A673 (cell line): ENCODE data around the gene ACYP2. TPM values are rescaled to one million over a fixed set of nuclear protein-coding genes. Genes with fewer than 3 reads are reported as not detected.

Source experiments
- BruUV-seq: library from RNA; stranded (reverse); fragments of 400-500 nt; replicated peaks from 2 replicates; lab custom pipeline; 2021; lab: Mats Ljungman, UMichigan
- CTCF ChIA-PET: fragments of 300-600 bp; sonication (Branson Sonifier 250); formaldehyde crosslinking; loops from one replicate; lab custom pipeline; 2022; ENCODE audit warnings: antibody characterized with exemption; lab: Charles Lee
- POLR2A ChIA-PET: fragments of 300-600 bp; sonication (Branson Sonifier 250); formaldehyde crosslinking; loops from one replicate; lab custom pipeline; 2022; ENCODE audit warnings: antibody characterized with exemption; ENCODE audit not compliant: low non-redundant PET; lab: Charles Lee
- DNase-seq: peaks from one replicate; pipeline ENCODE4 v3.0.0-alpha.2; 2015; ENCODE audit warnings: low spot score
- H3K27ac ChIP-seq: fragments of 200-600 bp; sonication (generic); 2 replicates; pipeline ENCODE4 v1.5.1; 2016; ENCODE audit warnings: mixed run types, low read depth, mild to moderate bottlenecking, mixed read lengths, antibody characterized with exemption, low read length; ENCODE audit not compliant: poor library complexity, severe bottlenecking
- H3K27me3 ChIP-seq: fragments of 200-600 bp; sonication (generic); replicated peaks from 2 replicates; pipeline ENCODE4 v1.6.1; 2017; ENCODE audit warnings: mixed run types, low read depth, mild to moderate bottlenecking, mixed read lengths, antibody characterized with exemption, low read length; ENCODE audit not compliant: insufficient read depth, poor library complexity
- H3K36me3 ChIP-seq: fragments of 200-600 bp; sonication (generic); 2 replicates; pipeline ENCODE4 v1.6.1; 2016; ENCODE audit warnings: mixed run types, mild to moderate bottlenecking, mixed read lengths, antibody characterized with exemption, low read length; ENCODE audit not compliant: insufficient read depth, poor library complexity, severe bottlenecking
- H3K4me1 ChIP-seq: fragments of 200-600 bp; sonication (generic); 2 replicates; pipeline ENCODE4 v1.6.1; 2017; ENCODE audit warnings: mixed run types, mild to moderate bottlenecking, mixed read lengths, antibody characterized with exemption, low read length; ENCODE audit not compliant: insufficient read depth, poor library complexity, severe bottlenecking
- H3K4me3 ChIP-seq: fragments of 200-600 bp; sonication (generic); 2 replicates; pipeline ENCODE4 v1.5.1; 2016; ENCODE audit warnings: low read depth, mixed run types, mild to moderate bottlenecking, mixed read lengths, low read length; ENCODE audit not compliant: poor library complexity, severe bottlenecking
- H3K9me3 ChIP-seq: fragments of 200-600 bp; sonication (generic); 2 replicates; pipeline ENCODE4 v1.6.1; 2016; ENCODE audit warnings: mixed run types, low read depth, mild to moderate bottlenecking, mixed read lengths, antibody characterized with exemption, low read length; ENCODE audit not compliant: poor library complexity, severe bottlenecking
- EZH2 ChIP-seq: fragments of 200-600 bp; sonication (generic); IDR thresholded peaks from 2 replicates; pipeline ENCODE4 v1.6.1; 2017; ENCODE audit warnings: borderline replicate concordance, low read depth, mild to moderate bottlenecking, mixed read lengths, antibody characterized with exemption, low read length; ENCODE audit not compliant: poor library complexity, severe bottlenecking
- intact Hi-C: fragments of 100-400 bp; cut with micrococcal nuclease; formaldehyde crosslinking; loops from one replicate; pipeline ENCODE4 v1.10.0; 2022; ENCODE audit not compliant: unreplicated experiment
- total RNA-seq: library from RNA; stranded (reverse); gene quantifications from 2 replicates; pipeline ENCODE4 v1.2.3, GENCODE V29; 2021
- TF ChIP-seq, protein P1 (sequence below): fragments of 300-800, 200-600 bp; sonication (generic); conservative IDR thresholded peaks from 2 replicates; pipeline ENCODE4 v1.5.1; 2017; ENCODE audit warnings: low read depth, mild to moderate bottlenecking, antibody characterized with exemption, low read length, moderate library complexity, mixed read lengths

ACYP2 gene
- total RNA-seq, 1 experiment from 2014 or later, result 10.1 TPM

DNA sequence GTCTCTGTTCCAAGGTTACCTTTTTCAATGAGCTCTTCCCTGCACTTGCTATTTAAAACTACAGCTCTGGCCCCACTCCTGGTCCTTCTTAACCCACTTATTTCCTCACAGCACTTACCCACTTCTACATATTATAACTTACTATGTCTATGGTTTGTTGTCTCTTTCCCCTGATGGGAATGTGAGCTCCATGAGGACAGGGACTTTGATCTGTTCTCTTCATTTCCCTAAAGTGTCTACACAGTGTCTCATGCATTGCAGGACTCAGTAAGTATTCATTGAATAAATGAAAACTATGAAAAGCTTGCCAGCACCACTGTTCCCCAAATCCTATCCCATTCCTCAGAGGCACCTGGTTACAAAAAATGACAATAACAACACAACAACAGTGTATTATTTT lies 18.3 kb upstream of the ACYP2 start:
- H3K27ac ChIP-seq, result no peak overlapping the region
- H3K36me3 ChIP-seq, result no peaks in the 10 kb centered on the region
- no TSS peak for BruUV-seq
- H3K4me3 ChIP-seq, result no peak overlapping the region
- DNase-seq, result no peak
- H3K4me1 ChIP-seq, result no peaks in the 10 kb centered on the region
- POLR2A ChIA-PET, result no interaction called here
- TF ChIP-seq, protein P1, sequence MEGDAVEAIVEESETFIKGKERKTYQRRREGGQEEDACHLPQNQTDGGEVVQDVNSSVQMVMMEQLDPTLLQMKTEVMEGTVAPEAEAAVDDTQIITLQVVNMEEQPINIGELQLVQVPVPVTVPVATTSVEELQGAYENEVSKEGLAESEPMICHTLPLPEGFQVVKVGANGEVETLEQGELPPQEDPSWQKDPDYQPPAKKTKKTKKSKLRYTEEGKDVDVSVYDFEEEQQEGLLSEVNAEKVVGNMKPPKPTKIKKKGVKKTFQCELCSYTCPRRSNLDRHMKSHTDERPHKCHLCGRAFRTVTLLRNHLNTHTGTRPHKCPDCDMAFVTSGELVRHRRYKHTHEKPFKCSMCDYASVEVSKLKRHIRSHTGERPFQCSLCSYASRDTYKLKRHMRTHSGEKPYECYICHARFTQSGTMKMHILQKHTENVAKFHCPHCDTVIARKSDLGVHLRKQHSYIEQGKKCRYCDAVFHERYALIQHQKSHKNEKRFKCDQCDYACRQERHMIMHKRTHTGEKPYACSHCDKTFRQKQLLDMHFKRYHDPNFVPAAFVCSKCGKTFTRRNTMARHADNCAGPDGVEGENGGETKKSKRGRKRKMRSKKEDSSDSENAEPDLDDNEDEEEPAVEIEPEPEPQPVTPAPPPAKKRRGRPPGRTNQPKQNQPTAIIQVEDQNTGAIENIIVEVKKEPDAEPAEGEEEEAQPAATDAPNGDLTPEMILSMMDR, result no peak
- TF ChIP-seq EZH2, result no peak
- intact Hi-C loops, result no loop called here
- CTCF ChIA-PET, result interaction anchor here (0.9 kb wide), 1 partner anchor 9 kb away, joined by 3 read pairs; no protein-coding TSS in a partner anchor
- H3K9me3 ChIP-seq, result no peaks in the 10 kb centered on the region
- no peaks in the 10 kb centered on the region for H3K27me3 ChIP-seq

DNA sequence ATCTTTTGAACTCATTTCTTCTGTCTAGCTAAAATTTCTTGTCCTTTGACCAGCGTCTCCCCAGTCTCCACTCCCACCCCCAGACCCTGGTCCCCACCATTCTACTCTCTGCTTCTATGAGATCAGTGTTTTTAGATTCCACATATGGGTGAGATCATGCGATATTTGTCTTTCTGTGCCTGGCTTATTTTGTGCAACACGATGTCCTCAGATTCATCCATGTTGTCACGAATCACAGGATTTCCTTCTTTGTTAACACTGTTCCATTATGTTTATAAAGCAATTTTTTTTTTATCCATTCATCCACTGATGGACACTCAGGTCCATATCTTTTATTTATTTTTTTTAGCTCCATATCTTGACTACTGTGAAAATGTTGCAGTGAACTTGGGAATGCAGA lies 16.0 kb upstream of the ACYP2 start:
- CTCF ChIA-PET, result no interaction called here
- intact Hi-C loops, result no loop called here
- POLR2A ChIA-PET, result no interaction called here
- TF ChIP-seq EZH2, result no peak
- TF ChIP-seq, protein P1, result no peak
- no peak overlapping the region for H3K27ac ChIP-seq
- no peak for DNase-seq
- no peaks in the 10 kb centered on the region for H3K4me1 ChIP-seq
- BruUV-seq, result no TSS peak
- H3K27me3 ChIP-seq, result no peaks in the 10 kb centered on the region
- H3K9me3 ChIP-seq, result no peaks in the 10 kb centered on the region
- no peaks in the 10 kb centered on the region for H3K36me3 ChIP-seq
- no peak overlapping the region for H3K4me3 ChIP-seq

DNA sequence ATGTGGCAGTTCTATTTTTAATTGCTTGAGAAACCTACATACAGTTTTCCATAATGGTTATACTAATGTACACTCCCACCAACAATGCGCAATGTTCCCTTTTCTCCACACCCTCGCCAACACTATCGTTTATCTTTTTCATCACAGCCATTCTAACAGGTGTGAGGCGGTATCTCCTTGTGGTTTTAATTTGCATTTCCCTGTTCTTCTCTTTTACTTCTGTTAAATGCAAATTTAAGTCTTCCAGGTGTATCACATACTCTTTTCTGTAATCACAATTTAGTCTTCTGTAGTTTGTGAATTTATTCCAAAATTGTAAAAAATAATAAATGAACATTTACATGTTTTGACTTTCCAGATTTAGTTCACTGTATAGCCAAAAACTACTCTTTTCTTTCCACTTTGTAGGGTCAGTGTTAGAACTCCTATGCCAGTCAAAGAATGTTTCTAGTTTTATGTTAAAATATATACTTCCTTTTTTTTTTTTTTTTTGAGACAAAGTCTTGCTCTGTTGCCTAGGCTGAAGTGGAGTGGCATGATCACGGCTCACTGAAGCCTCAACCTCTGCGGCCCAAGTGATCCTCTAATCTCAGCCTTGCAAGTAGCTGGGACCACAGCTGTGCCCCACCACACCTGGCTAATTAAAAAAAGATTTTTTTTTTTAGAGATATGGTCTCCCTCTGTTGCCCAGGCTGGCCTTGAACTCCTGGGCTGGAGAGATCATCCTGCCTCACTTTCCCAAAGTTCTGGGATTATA lies 15.4 kb upstream of the ACYP2 start:
- CTCF ChIA-PET, result no interaction called here
- TF ChIP-seq, protein P1, result no peak
- TF ChIP-seq EZH2, result no peak
- no peak overlapping the region for H3K27ac ChIP-seq
- DNase-seq, result no peak
- BruUV-seq, result no TSS peak
- no peak overlapping the region for H3K4me3 ChIP-seq
- H3K9me3 ChIP-seq, result no peaks in the 10 kb centered on the region
- H3K36me3 ChIP-seq, result no peaks in the 10 kb centered on the region
- H3K4me1 ChIP-seq, result no peaks in the 10 kb centered on the region
- POLR2A ChIA-PET, result no interaction called here
- H3K27me3 ChIP-seq, result no peaks in the 10 kb centered on the region
- intact Hi-C loops, result no loop called here
